HCT116 (cell line): ENCODE measurements around the gene TPD52L1. TPM values are rescaled to one million over a fixed set of nuclear protein-coding genes. Genes with fewer than 3 reads are reported as not detected.

Experiments used
- ATAC-seq: fragments of 200-7000 bp; cut with Tn5 transposase; 2 replicates; pipeline ENCODE4 v1.9.1; 2020; ENCODE audit warnings: mild to moderate bottlenecking, moderate library complexity
- BruUV-seq: library from RNA; stranded (reverse); fragments of 400-500 nt; replicated peaks from 2 replicates; lab custom pipeline; 2021; lab: Mats Ljungman, UMichigan
- CTCF ChIA-PET: fragments of 300-600 bp; sonication (Branson Sonifier 250); formaldehyde crosslinking; loops from one replicate; lab custom pipeline; 2021; ENCODE audit warnings: antibody characterized with exemption; lab: Charles Lee
- POLR2A ChIA-PET: fragments of 300-600, 350-600 bp; sonication (Branson Sonifier 250); formaldehyde crosslinking; loops from one replicate; lab custom pipeline; 2021; ENCODE audit warnings: antibody characterized with exemption; lab: Charles Lee
- RAD21 ChIA-PET, 2 experiments: fragments of 300-600 bp; sonication (Branson Sonifier 250); formaldehyde crosslinking; loops; one replicate each; lab custom pipeline; 2023; ENCODE audit warnings: low total read pairs in 2 of 2; ENCODE audit not compliant: uncharacterized antibody in 2 of 2, unreplicated experiment in 2 of 2, low non-redundant PET in 1 of 2; lab: Charles Lee
- DNase-seq: peaks from one replicate; pipeline ENCODE4 v3.0.0-alpha.2; 2010; ENCODE audit warnings: low read depth, low spot score
- H2AFZ ChIP-seq: fragments of 200-600 bp; shearing (Covaris generic), sonication (generic); 2 replicates; pipeline ENCODE4 v1.6.1; 2017; ENCODE audit warnings: low read depth, mixed run types, mixed read lengths, antibody characterized with exemption, low read length; ENCODE audit not compliant: poor library complexity, severe bottlenecking
- H3K27ac ChIP-seq: 2 replicates; pipeline ENCODE4 v1.5.1; 2012; ENCODE audit warnings: low read depth, low read length
- H3K27me3 ChIP-seq: fragments of 200-600 bp; sonication (generic); 2 replicates; pipeline ENCODE4 v1.6.1; 2016; ENCODE audit warnings: mixed run types, low read length, mixed read lengths; ENCODE audit not compliant: insufficient read depth
- H3K36me3 ChIP-seq, 2 experiments: fragments of 200-500 bp in 1 of 2; fragments of 200-600 bp in 1 of 2; sonication (Bioruptor generic) in 1 of 2; sonication (generic) in 1 of 2; 2 replicates each; pipeline versions ENCODE4 v1.5.1 to v1.6.1; 2014 to 2016; ENCODE audit warnings: low read length in 2 of 2, inconsistent platforms in 1 of 2, mixed read lengths in 1 of 2, mixed run types in 1 of 2; ENCODE audit not compliant: insufficient read depth in 2 of 2, control insufficient read depth in 1 of 2
- H3K4me1 ChIP-seq, 2 experiments: fragments of 200-600 bp in 1 of 2; sonication (generic) in 1 of 2; 2 replicates each; pipeline versions ENCODE4 v1.5.1 to v1.6.1; 2012 to 2017; ENCODE audit warnings: low read length in 2 of 2, inconsistent platforms in 1 of 2, mild to moderate bottlenecking in 1 of 2, mixed read lengths in 1 of 2, mixed run types in 1 of 2, moderate library complexity in 1 of 2; ENCODE audit not compliant: insufficient read depth in 2 of 2, control insufficient read depth in 1 of 2
- H3K4me2 ChIP-seq: fragments of 200-600 bp; sonication (generic); 2 replicates; pipeline ENCODE4 v1.6.1; 2017; ENCODE audit warnings: mixed run types, low read length, mixed read lengths
- H3K4me3 ChIP-seq, 2 experiments: fragments of 200-600 bp in 1 of 2; sonication (generic) in 1 of 2; replicated peaks in 1 of 2; 2 replicates each; pipeline ENCODE4 v1.5.1; 2011 to 2016; ENCODE audit warnings: low read length in 2 of 2, control low read depth in 1 of 2, low read depth in 1 of 2, mild to moderate bottlenecking in 1 of 2, mixed read lengths in 1 of 2, mixed run types in 1 of 2
- H3K79me2 ChIP-seq: fragments of 200-600 bp; sonication (generic); 2 replicates; pipeline ENCODE4 v1.6.1; 2017; ENCODE audit warnings: mild to moderate bottlenecking, mixed run types, low read length, moderate library complexity, mixed read lengths; ENCODE audit not compliant: insufficient read depth
- H3K9ac ChIP-seq: fragments of 200-600 bp; sonication (generic); 2 replicates; pipeline ENCODE4 v1.6.1; 2016; ENCODE audit warnings: low read length, mixed read lengths
- H3K9me2 ChIP-seq: fragments of 200-600 bp; sonication (generic), shearing (Covaris generic); 2 replicates; pipeline ENCODE4 v1.6.1; 2017; ENCODE audit warnings: mixed run types, mild to moderate bottlenecking, moderate library complexity; ENCODE audit not compliant: insufficient read depth
- H3K9me3 ChIP-seq, 2 experiments: fragments of 200-500 bp in 1 of 2; fragments of 200-600 bp in 1 of 2; sonication (Bioruptor generic) in 1 of 2; sonication (generic) in 1 of 2; 2 replicates each; pipeline ENCODE4 v1.6.1; 2014 to 2017; ENCODE audit warnings: low read length in 2 of 2, mixed read lengths in 2 of 2, inconsistent platforms in 1 of 2, low read depth in 1 of 2, mild to moderate bottlenecking in 1 of 2, mixed run types in 1 of 2, moderate library complexity in 1 of 2; ENCODE audit not compliant: control insufficient read depth in 1 of 2, insufficient read depth in 1 of 2
- H4K20me1 ChIP-seq: fragments of 200-600 bp; sonication (generic), shearing (Covaris generic); 2 replicates; pipeline ENCODE4 v1.6.1; 2017; ENCODE audit warnings: mixed run types, mild to moderate bottlenecking, moderate library complexity; ENCODE audit not compliant: insufficient read depth
- CEBPB ChIP-seq: IDR thresholded peaks from 2 replicates; pipeline ENCODE4 v1.6.1; 2012; ENCODE audit warnings: low read depth
- EGR1 ChIP-seq: IDR thresholded peaks from 2 replicates; pipeline ENCODE4 v1.6.1; 2012; ENCODE audit warnings: low read depth
- ELF1 ChIP-seq: IDR thresholded peaks from 2 replicates; pipeline ENCODE4 v1.6.1; 2012; ENCODE audit warnings: low read depth, borderline replicate concordance
- EZH2 ChIP-seq: fragments of 200-600 bp; sonication (generic); IDR thresholded peaks from 2 replicates; pipeline ENCODE4 v1.6.1; 2017; ENCODE audit warnings: antibody characterized with exemption, mixed run types
- EZH2phosphoT487 ChIP-seq: fragments of 200-600 bp; IDR thresholded peaks from 2 replicates; pipeline ENCODE4 v1.6.1; 2018; ENCODE audit warnings: antibody characterized with exemption, borderline replicate concordance
- FOSL1 ChIP-seq: IDR thresholded peaks from 2 replicates; pipeline ENCODE4 v1.6.1; 2012; ENCODE audit warnings: low read depth
- POLR2A ChIP-seq: IDR thresholded peaks from 2 replicates; pipeline ENCODE4 v1.7.0; 2011; ENCODE audit warnings: borderline replicate concordance; ENCODE audit not compliant: insufficient read depth, insufficient read length; ENCODE audit errors: extremely low read depth
- POLR2AphosphoS5 ChIP-seq: IDR thresholded peaks from 2 replicates; pipeline ENCODE4 v1.6.1; 2011; ENCODE audit warnings: mild to moderate bottlenecking, low read depth, low read length, moderate library complexity
- SP1 ChIP-seq: IDR thresholded peaks from 2 replicates; pipeline ENCODE4 v1.6.1; 2012; ENCODE audit warnings: low read depth
- TCF7L2 ChIP-seq: IDR thresholded peaks from 2 replicates; pipeline ENCODE4 v1.7.0; 2011; ENCODE audit warnings: borderline replicate concordance, inconsistent platforms; ENCODE audit not compliant: insufficient read depth, insufficient read length; ENCODE audit errors: extremely low read depth
- YY1 ChIP-seq: IDR thresholded peaks from 2 replicates; pipeline ENCODE4 v1.6.1; 2011; ENCODE audit warnings: low read length, low read depth, moderate library complexity, mild to moderate bottlenecking; ENCODE audit not compliant: insufficient replicate concordance; ENCODE audit errors: extremely low read depth
- ZBTB33 ChIP-seq: IDR thresholded peaks from 2 replicates; pipeline ENCODE4 v1.6.1; 2011; ENCODE audit warnings: mild to moderate bottlenecking, low read length, moderate library complexity; ENCODE audit not compliant: insufficient replicate concordance; ENCODE audit errors: extremely low read depth
- ZFX ChIP-seq: fragments of 450-650 bp; IDR thresholded peaks from 2 replicates; pipeline ENCODE4 v1.6.1; 2017
- ZNF274 ChIP-seq: fragments of 200-500 bp; sonication (Bioruptor generic); IDR thresholded peaks from 2 replicates; pipeline ENCODE4 v1.6.1; 2014; ENCODE audit warnings: mild to moderate bottlenecking, low read depth, low read length, inconsistent platforms
- intact Hi-C: fragments of 100-400 bp; cut with micrococcal nuclease; formaldehyde crosslinking; loops from 2 replicates; pipeline ENCODE4 v1.10.0; 2022
- total RNA-seq: library from RNA; stranded (reverse); gene quantifications from one replicate; pipeline ENCODE4 v1.2.1, GENCODE V29; 2021; ENCODE audit not compliant: unreplicated experiment
- TF ChIP-seq, protein P1 (sequence below): IDR thresholded peaks from 2 replicates; pipeline ENCODE4 v1.6.1; 2012
- TF ChIP-seq, protein P2 (sequence below): IDR thresholded peaks from 2 replicates; pipeline ENCODE4 v1.6.1; 2012

The TPD52L1 gene
- total RNA-seq, 1 experiment from 2014 or later: 64.1 TPM

- no TSS peak for BruUV-seq
- ChIA-PET RAD21 (no interaction called here), POLR2A (no interaction called here), CTCF (no interaction called here)
- H3K4me3 ChIP-seq: no peak overlapping the region
- H3K36me3 ChIP-seq: no peaks in the 10 kb centered on the region
- ATAC-seq (no peak), DNase-seq (no peak)
- no peaks in the 10 kb centered on the region for H4K20me1 ChIP-seq
- H3K4me2 ChIP-seq: no peak overlapping the region
- TF ChIP-seq ZFX (no peak), FOSL1 (no peak), YY1 (no peak), EZH2phosphoT487 (no peak)
- H2AFZ ChIP-seq: no peak overlapping the region
- H3K27me3 ChIP-seq: no peaks in the 10 kb centered on the region
- H3K9me3 ChIP-seq: no peaks in the 10 kb centered on the region
- H3K9ac ChIP-seq: no peak overlapping the region
- no peaks in the 10 kb centered on the region for H3K79me2 ChIP-seq
- intact Hi-C loops: no loop called here
- no peaks in the 10 kb centered on the region for H3K9me2 ChIP-seq
- H3K4me1 ChIP-seq: peaks cover 0 to 7% of the 10 kb centered on the region in 2 experiments; a peak in 1 of 4 replicates
- no peak overlapping the region for H3K27ac ChIP-seq
Observed at GRCh38 chr6:125264476-125264875, 110.9 kb downstream of the TPD52L1 start.

DNA sequence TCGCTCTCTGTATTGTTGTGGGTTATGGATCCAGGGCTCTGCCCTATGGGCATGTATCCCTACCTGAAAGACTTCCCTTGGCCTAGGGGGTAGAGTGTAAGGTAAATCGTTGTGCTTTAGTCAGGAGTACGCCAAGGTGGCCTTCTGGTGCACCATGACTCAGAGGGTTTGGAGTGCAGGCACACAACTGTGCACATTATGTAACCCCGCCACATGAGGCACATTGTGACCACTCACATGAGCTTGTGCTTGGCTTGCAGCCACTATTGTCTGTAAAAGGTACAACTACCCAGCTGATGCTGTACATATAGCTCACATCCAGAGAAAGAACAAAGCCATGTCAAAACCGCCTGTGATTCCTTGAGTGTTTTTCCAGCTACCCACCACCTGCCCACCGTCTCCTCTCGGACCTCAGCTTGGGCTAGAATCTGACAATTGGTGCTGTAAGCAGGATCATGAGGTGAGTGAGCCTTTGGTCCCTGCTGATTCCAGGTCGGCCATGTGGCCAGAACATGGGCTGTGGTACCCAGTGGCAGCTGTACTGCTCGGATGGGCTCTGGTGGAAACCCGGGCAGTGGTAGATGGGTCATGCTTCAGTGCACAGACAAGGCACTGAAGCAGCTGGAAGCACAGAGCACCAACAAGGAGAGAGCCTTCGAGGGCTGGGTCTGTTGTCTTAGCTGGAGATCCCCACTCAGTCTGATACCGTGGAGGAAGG lies 114.4 kb downstream of the TPD52L1 start:
- no peaks in the 10 kb centered on the region for H4K20me1 ChIP-seq
- no peak overlapping the region for H3K9ac ChIP-seq
- DNase-seq (no peak), ATAC-seq (peak; percentile 43; the same call in 1 of the 2 replicates)
- peaks cover 0 to 7% of the 10 kb centered on the region in 2 experiments; a peak in 1 of 4 replicates for H3K4me1 ChIP-seq
- POLR2A ChIA-PET: no interaction called here
- H3K27ac ChIP-seq: no peak overlapping the region
- H3K9me2 ChIP-seq: no peaks in the 10 kb centered on the region
- H2AFZ ChIP-seq: no peak overlapping the region
- H3K36me3 ChIP-seq: peaks cover 2 to 7% of the 10 kb centered on the region in 2 experiments; a peak in 1 of 4 replicates
- intact Hi-C loops: no loop called here
- H3K9me3 ChIP-seq: no peaks in the 10 kb centered on the region
- RAD21 ChIA-PET: no interaction called here
- no peak for TF ChIP-seq ZBTB33
- no peak for TF ChIP-seq TCF7L2
- TF ChIP-seq POLR2A: no peak
- no peak for TF ChIP-seq YY1
- TF ChIP-seq ZNF274: no peak
- no peak for TF ChIP-seq CEBPB
- TF ChIP-seq SP1: no peak
- TF ChIP-seq, protein P1, sequence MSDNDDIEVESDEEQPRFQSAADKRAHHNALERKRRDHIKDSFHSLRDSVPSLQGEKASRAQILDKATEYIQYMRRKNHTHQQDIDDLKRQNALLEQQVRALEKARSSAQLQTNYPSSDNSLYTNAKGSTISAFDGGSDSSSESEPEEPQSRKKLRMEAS: no peak
- TF ChIP-seq EGR1: no peak
- no peak for TF ChIP-seq EZH2
- TF ChIP-seq, protein P2, sequence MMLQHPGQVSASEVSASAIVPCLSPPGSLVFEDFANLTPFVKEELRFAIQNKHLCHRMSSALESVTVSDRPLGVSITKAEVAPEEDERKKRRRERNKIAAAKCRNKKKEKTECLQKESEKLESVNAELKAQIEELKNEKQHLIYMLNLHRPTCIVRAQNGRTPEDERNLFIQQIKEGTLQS: no peak
- TF ChIP-seq POLR2AphosphoS5: no peak
- TF ChIP-seq ELF1: no peak
- H3K4me3 ChIP-seq: no peak overlapping the region
- BruUV-seq: no TSS peak
- CTCF ChIA-PET: no interaction called here
- H3K27me3 ChIP-seq: no peaks in the 10 kb centered on the region
- H3K79me2 ChIP-seq: no peaks in the 10 kb centered on the region
- no peak overlapping the region for H3K4me2 ChIP-seq
